Middle frontal gyrus (tissue), 1 donor: ENCODE results near the gene HLA-DRB1.
"Not testable (repeated sequence)": the region's sequence is repeated elsewhere in the genome, so short reads cannot be mapped to it uniquely, and the experiment has no call there.

Experiments
- DNase-seq: peaks from one replicate; pipeline ENCODE4 v3.0.0-alpha.2; 2015; ENCODE audit warnings: low spot score; ENCODE audit errors: extremely low spot score

The HLA-DRB1 gene

DNA sequence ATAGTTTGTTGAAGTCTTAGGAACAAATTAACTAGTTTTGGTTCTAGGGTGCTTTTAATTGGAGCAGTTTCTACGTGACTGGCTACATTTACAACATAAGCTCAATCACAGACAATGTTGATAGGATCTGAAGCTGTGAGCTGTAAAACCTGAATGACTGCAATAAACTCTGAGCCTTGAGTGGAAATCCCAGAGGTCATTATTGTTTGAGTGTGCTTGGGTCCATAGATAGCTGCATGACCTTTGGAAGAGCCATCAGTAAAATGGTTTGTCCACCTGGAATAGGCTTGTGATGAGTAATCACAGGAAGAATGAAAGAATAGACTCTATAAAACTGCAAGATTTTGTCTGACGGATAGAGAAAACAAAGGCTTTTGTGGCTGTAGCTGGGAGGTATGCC is 26.7 kb downstream of the HLA-DRB1 start:
- DNase-seq = no peak

DNA sequence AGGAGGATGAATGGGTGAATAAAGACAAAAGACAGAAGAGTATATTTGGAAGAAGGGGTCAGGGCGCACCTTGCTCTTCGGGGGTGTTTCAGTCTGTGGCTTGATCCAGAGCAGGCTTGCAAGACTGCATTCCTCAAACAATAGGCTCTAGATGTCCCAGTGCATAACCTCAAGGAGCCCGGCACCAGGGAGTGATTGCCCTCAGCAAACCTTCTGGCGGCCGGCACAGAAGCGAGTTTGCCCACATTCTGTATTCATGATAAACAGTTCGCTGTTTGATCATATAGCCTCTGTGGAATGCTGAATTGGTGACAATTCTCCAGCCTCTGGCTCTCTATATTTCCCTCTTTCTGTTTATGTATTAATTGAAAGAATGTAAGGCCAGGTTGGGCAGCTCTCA is 29.9 kb downstream of the HLA-DRB1 start:
- no peak for DNase-seq

DNA sequence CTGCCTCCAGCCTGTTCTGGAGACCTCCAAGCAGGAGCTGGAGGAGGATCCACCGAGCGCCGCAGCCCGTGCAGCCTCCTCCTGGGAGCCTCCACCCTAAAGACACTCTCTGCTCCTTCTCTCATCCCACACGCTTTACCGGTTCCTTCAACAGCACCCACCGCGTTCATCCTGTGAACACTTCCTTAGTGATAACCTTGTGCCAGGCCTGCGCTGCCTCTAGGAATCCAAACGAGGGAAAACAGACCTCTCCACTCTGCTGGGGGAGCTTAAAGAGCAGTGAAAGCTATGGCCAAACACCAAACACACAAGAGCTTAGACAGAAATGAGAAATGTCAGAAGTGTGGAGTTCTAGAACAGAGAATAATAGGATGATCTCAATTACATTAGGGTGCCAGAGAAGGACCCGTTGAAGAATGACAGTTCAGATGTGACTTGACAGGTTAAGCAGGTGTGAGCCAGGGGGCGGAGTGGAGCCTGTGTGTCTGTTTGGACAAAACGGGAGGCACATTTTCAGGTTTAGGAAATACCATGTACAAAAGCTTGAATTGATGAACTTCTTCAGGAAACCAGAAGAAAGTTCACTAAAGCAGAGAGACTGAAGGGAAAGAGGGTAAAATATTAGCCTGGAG is 31.1 kb downstream of the HLA-DRB1 start:
- DNase-seq = no peak

DNA sequence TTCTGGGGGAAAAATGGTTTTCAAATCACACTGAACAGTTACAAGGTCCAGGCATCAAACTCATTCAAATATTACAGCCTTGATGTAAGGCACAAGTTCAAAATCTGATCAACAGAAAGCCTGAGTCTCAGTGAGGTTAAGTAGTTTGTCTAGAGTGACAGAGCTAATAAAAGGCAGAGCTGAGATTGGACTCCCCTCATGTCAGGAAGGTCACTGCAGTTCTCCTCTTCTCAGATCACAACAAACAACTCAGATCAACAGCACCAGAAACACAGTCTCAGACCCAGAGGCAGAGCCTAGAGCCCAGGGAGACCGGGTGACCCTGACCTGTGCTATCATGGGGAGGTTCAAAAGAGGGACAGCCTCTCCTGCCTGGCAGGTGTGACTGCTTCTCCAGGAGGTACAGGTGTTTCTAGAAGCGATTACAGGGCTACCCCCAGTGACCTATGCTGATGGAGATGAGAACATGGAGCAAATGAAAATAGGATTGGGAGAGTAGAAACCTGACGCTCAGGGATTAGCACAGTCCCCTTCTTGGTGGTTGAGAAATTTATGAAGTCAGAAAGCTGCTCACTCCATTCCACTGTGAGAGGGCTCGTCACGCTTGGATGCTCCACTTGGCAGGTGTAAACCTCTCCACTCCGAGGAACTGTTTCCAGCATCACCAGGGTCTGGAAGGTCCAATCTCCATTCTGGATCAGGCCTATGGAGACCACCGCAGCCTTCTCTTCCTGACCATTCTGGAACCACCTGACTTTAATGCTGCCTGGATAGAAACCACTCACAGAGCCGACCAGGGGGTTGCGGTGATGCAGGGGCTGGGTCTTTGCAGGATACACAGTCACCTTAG is 35.3 kb downstream of the HLA-DRB1 start:
- no peak for DNase-seq

DNA sequence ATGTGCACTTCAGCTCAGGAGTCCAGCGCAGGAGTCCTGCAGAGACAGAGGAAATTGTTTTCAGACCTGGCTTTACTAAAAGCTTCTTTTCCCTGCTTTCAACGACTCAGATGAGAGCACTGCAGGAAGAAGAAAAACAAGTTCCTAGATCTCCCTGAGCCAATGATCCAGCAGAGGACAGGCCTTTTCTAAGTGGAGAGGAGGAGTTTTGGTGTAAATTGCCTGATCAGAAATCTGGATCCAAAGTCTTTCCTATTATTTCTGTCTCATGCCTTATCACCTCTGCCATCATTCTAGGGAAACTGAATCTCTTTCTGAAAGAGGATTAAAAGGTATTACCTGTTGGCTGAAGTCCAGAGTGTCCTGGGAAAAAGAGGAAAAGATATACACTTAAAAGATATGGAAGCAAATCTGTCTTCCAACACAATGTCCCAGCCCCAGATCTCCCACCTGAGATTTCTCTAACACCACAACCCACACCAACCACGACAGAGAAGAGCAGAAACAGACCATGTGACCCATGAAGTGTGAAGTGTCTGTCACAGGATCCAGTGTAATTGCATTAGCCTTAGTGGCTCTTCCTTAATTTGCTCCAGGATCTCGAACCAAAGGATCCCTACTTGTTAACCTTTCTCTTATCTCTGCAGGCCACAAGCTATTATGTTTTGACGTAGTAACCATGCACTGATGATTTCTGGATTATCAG is 36.5 kb downstream of the HLA-DRB1 start:
- DNase-seq = no peak

DNA sequence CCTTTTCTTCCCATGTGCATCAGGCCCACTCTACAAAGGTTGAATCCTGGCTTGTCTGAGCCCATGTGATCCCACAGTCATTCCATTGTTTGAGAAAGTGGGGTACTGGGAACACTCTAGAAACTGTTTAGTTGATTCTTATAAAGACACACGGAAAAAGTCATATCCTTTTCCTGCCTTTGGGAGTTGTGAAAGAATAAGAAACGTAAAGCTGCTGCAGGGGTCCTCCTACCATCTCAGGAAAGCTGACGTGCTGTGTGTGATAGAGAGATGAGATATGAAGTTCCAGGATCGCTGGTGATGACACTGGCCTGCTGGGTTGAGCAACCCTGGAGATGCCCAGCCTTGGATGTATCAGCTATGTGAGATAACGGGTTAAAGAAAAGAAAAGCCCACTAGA is 38.2 kb downstream of the HLA-DRB1 start:
- no peak for DNase-seq

DNA sequence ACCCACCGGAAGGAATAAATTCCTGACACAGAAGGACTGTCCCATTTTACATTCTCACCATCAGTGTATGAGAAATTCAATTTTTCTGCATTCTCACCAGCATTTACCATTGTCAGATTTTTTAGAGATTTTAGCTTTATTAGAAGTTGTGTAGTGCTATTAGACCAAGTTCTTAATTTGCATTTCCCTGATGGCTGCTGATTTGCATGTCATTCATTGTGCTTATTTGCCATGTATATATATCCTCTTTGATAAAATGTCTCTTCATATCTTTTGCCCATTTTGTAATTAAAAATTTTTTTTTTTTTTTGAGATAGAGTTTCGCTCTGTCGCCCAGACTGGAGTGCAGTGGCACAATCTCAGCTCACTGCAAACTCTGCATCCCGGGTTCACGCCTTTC is 49.8 kb downstream of the HLA-DRB1 start:
- DNase-seq = no peak

DNA sequence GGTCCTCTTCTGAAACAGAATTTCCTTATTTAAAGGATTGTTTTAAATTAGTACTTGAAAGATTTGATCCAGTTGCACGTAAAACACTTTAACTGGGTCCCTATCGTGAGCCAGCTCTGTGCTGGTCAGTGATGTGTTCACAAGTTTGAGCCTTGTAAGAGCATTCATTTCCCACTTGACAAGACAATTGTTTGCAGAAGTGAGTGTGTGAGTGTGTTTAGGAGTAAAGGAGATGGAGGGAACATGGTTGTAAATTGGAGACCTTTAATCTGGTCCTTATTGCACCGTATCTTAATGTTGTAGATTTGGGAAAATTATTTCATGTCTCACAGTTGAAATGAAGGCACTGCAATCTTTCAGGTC is 59.2 kb downstream of the HLA-DRB1 start:
- DNase-seq = not testable (repeated sequence)

DNA sequence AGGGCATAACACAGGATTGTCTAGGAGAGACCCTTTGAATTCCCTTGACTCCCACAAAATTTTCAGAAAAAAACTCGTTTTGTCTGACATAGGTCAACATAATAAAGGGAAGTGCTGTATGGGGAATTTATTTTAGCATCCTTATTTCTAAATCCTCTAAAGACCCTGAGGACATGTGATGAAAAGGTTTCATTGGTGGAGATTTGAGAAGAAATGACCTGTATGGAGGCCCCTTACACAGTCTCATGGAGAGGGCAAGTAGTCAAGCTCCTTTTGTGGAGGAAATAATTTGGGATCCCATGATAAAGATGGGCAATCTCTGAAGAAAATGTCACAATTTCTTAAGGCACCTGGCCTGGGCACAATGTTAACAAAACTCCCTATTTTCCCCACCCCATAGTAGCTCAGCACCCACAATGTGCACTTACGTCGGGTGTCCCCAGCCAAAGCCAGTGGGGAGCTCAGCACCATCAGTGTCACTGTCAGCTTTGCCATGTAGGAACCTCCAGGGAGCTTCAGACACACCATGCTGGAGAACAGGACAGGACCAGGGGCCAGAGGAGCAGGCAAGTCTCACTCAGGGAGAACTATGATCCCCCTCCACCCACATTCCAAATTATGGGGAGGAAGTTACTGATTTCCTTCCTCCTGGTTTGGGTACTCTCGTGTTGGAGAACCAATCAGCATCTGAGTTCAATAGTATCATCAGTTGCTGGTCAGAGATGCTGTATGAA is 59.8 kb downstream of the HLA-DRB1 start, which contains the start of gene HLA-DRB5:
HLA-DRB5 (minus strand) TSS at position 591 of the 734 bp plus-strand sequence; CDS start at position 528, 63 bp downstream.
- DNase-seq = no peak
